K562 (cell line): ENCODE measurements around the gene NBR1. TPM values are rescaled to one million over a fixed set of nuclear protein-coding genes. Genes with fewer than 3 reads are reported as not detected.

Experiments
- AFF4 ChIP-seq: sonication (generic); formaldehyde crosslinking; IDR thresholded peaks from 2 replicates; pipeline ENCODE4 v1.8.0; 2023; ENCODE audit warnings: mild to moderate bottlenecking, missing genetic modification reagents
- ELK3 ChIP-seq: fragments of 450-650 bp; formaldehyde crosslinking; IDR thresholded peaks from 2 replicates; pipeline ENCODE4 v1.4.0; 2020; ENCODE audit warnings: mild to moderate bottlenecking
- ETV1 ChIP-seq: fragments of 450-650 bp; conservative IDR thresholded peaks from 2 replicates; pipeline ENCODE4 v1.6.1; 2016; ENCODE audit warnings: missing genetic modification characterization, control low read depth, low read depth, missing compliant biosample characterization
- FOXM1 ChIP-seq, 2 experiments: fragments of 450-650 bp in 1 of 2; sonication (generic) in 1 of 2; formaldehyde crosslinking in 1 of 2; IDR thresholded peaks; 2 replicates each; pipeline versions ENCODE4 v1.6.1 to v1.9.0; 2017 to 2022; ENCODE audit warnings: low read depth in 2 of 2, mild to moderate bottlenecking in 2 of 2, missing genetic modification reagents in 1 of 2, moderate library complexity in 1 of 2
- HMG20B ChIP-seq: fragments of 250-450 bp; sonication (Bioruptor Pico); IDR thresholded peaks from 2 replicates; pipeline ENCODE4 v1.5.0; 2021; ENCODE audit warnings: mild to moderate bottlenecking
- POLR2G ChIP-seq: fragments of 200-400 bp; formaldehyde crosslinking; IDR thresholded peaks from 2 replicates; pipeline ENCODE4 v1.6.1; 2017; ENCODE audit warnings: low read depth, mild to moderate bottlenecking, antibody characterized with exemption, low read length, moderate library complexity
- SIN3B ChIP-seq: fragments of 450-650 bp; IDR thresholded peaks from 2 replicates; pipeline ENCODE4 v1.6.1; 2017; ENCODE audit warnings: low read depth, mild to moderate bottlenecking, moderate library complexity
- SMARCA5 ChIP-seq: fragments of 450-650 bp; IDR thresholded peaks from 2 replicates; pipeline ENCODE4 v1.6.1; 2016
- TAF1 ChIP-seq: IDR thresholded peaks from 2 replicates; pipeline ENCODE4 v1.6.1; 2011; ENCODE audit warnings: mild to moderate bottlenecking, low read length, moderate library complexity; ENCODE audit not compliant: insufficient read depth, control insufficient read depth, severe bottlenecking; ENCODE audit errors: extremely low read depth
- ZNF766 ChIP-seq: fragments of 200-800 bp; sonication (Bioruptor generic); conservative IDR thresholded peaks from 2 replicates; pipeline ENCODE4 v1.6.1; 2016; ENCODE audit warnings: missing genetic modification characterization, missing compliant biosample characterization
- polyA plus RNA-seq, 8 experiments: library from polyadenylated mRNA; depleted of rRNA in 4 of 8; stranded (reverse) in 5 of 8; unstranded in 3 of 8; fragments of >200 nt; fragmentation: Nextera tagmentation in 2 of 8; fragmentation: Illumina TruSeq in 1 of 8; extraction: Ambion mirVana in 2 of 8; extraction: Trizol in 1 of 8; gene quantifications; 2 replicates each; pipeline versions ENCODE4 v1.2.1 to v1.2.3, GENCODE V29; 2011 to 2014; ENCODE audit warnings: inconsistent platforms in 1 of 8, missing spikeins in 1 of 8
- total RNA-seq, 7 experiments: library from RNA; depleted of rRNA in 6 of 7; stranded (reverse); fragments of >200 nt in 6 of 7; fragmentation: Illumina TruSeq in 2 of 7; extraction: Trizol in 2 of 7; gene quantifications; 2 replicates each; pipeline versions ENCODE4 v1.2.1 to v1.2.3, GENCODE V29; 2011 to 2021; ENCODE audit warnings: low replicate concordance in 1 of 7
- TF ChIP-seq, protein P1 (sequence below), 3 experiments: fragments of 200-800 bp in 1 of 3; fragments of 250-450 bp in 1 of 3; fragments of 450-650 bp in 1 of 3; sonication (Bioruptor Pico) in 1 of 3; sonication (Bioruptor generic) in 1 of 3; formaldehyde crosslinking in 1 of 3; IDR thresholded peaks; 2 replicates each; pipeline versions ENCODE4 v1.6.1 to v1.8.0; 2016 to 2022; ENCODE audit warnings: mild to moderate bottlenecking in 2 of 3, missing genetic modification characterization in 2 of 3, missing compliant biosample characterization in 1 of 3, moderate library complexity in 1 of 3
- TF ChIP-seq, protein P2 (sequence below): fragments of 450-650 bp; formaldehyde crosslinking; IDR thresholded peaks from 2 replicates; pipeline ENCODE4 v1.4.0; 2020; ENCODE audit warnings: mild to moderate bottlenecking, moderate library complexity
- TF ChIP-seq, protein P3 (sequence below): fragments of 450-650 bp; IDR thresholded peaks from 2 replicates; pipeline ENCODE4 v1.6.1; 2016

The NBR1 gene
- total and polyA plus RNA-seq, 9 of the 15 experiments (the other 6 are each of a cell fraction or from before 2014, with no cell fraction given), result 4.2 to 70.1 (median 39.9) TPM

DNA sequence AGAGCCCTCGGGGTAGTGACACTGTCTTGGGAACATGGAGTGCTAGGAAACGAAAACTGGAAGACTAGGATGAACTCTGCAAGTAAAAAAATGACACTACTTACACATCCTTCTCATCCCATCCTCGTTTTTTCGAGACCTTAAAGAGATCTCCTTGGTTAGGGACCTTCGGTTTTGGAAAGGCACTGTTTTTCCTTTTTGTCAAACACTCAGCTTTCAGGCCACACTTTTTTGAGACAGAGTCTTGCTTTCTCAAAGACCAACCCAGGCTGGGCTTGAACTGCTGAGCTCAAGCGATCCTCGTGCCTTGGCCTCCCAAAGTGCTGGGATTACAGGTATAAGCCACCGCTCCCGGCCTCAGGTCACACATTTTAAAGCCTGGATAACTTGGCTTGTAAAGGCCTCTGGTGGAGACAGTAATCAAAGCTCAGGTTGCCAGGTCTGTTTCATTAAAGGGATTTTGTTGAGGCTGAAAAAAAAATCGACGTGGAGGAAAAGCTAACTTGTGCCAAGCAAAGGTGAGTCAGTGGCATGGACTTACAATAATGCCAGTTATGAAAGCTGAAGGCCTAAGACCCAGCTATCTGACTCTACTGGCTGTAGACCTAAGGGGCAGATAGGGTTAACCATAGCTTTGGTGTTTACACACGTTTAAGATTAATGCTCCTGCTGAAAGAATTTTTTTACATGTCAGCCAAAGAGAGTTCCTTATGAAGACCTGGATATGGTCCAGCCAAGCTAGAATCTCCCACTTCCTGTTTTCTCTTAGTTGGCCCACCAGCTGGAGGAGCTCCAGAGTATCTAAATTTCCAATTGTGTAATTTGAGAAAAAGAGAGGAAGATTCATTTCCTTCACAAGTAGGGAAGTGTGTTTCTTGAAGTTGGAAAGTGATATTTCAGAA, 823 bp downstream of the NBR1 start (continued):
- TF ChIP-seq, protein P1, sequence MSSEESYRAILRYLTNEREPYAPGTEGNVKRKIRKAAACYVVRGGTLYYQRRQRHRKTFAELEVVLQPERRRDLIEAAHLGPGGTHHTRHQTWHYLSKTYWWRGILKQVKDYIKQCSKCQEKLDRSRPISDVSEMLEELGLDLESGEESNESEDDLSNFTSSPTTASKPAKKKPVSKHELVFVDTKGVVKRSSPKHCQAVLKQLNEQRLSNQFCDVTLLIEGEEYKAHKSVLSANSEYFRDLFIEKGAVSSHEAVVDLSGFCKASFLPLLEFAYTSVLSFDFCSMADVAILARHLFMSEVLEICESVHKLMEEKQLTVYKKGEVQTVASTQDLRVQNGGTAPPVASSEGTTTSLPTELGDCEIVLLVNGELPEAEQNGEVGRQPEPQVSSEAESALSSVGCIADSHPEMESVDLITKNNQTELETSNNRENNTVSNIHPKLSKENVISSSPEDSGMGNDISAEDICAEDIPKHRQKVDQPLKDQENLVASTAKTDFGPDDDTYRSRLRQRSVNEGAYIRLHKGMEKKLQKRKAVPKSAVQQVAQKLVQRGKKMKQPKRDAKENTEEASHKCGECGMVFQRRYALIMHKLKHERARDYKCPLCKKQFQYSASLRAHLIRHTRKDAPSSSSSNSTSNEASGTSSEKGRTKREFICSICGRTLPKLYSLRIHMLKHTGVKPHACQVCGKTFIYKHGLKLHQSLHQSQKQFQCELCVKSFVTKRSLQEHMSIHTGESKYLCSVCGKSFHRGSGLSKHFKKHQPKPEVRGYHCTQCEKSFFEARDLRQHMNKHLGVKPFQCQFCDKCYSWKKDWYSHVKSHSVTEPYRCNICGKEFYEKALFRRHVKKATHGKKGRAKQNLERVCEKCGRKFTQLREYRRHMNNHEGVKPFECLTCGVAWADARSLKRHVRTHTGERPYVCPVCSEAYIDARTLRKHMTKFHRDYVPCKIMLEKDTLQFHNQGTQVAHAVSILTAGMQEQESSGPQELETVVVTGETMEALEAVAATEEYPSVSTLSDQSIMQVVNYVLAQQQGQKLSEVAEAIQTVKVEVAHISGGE (CRISPR knock-in tag; IDR thresholded peaks at IDR 0.05), result peak in 1 of 3 experiments; percentile 18; a peak in 1 of 6 replicates
- TF ChIP-seq, protein P2, sequence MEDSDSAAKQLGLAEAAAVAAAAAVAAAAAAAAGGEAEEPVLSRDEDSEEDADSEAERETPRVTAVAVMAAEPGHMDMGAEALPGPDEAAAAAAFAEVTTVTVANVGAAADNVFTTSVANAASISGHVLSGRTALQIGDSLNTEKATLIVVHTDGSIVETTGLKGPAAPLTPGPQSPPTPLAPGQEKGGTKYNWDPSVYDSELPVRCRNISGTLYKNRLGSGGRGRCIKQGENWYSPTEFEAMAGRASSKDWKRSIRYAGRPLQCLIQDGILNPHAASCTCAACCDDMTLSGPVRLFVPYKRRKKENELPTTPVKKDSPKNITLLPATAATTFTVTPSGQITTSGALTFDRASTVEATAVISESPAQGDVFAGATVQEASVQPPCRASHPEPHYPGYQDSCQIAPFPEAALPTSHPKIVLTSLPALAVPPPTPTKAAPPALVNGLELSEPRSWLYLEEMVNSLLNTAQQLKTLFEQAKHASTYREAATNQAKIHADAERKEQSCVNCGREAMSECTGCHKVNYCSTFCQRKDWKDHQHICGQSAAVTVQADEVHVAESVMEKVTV (CRISPR knock-in tag), result no peak
- TF ChIP-seq HMG20B (CRISPR knock-in tag) (no peak), POLR2G (no peak), ETV1 (tag) (no peak; the same call in 1 of the 2 replicates), TAF1 (no peak), AFF4 (CRISPR knock-in tag) (0 out of 2 replicates have a peak, but pooled peaks have one; percentile 42), ELK3 (CRISPR knock-in tag) (no peak), SIN3B (no peak), FOXM1 (IDR thresholded peaks at IDR 0.05; ENCODE audit: low read depth) (peak; percentile 10; the same call in 1 of the 2 replicates), FOXM1 (CRISPR knock-in tag; IDR thresholded peaks at IDR 0.05; ENCODE audit: low read depth) (no peak), SMARCA5 (no peak), ZNF766 (0 out of 2 replicates have a peak, but pooled peaks have one; percentile 24)
- TF ChIP-seq, protein P3, sequence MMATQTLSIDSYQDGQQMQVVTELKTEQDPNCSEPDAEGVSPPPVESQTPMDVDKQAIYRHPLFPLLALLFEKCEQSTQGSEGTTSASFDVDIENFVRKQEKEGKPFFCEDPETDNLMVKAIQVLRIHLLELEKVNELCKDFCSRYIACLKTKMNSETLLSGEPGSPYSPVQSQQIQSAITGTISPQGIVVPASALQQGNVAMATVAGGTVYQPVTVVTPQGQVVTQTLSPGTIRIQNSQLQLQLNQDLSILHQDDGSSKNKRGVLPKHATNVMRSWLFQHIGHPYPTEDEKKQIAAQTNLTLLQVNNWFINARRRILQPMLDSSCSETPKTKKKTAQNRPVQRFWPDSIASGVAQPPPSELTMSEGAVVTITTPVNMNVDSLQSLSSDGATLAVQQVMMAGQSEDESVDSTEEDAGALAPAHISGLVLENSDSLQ, result peak; percentile 69
